Mesodermal cell (in vitro differentiated cells): ENCODE data around the gene MYCBPAP.
A peak's percentile ranks its signal among the peaks of the same experiment; 100 is the strongest.
"Not testable (repeated sequence)": the region's sequence is repeated elsewhere in the genome, so short reads cannot be mapped to it uniquely, and the experiment has no call there.

Source experiments
- H3K27ac ChIP-seq: 2 replicates; pipeline ENCODE4 v1.7.0; 2013; ENCODE audit warnings: mild to moderate bottlenecking, low read depth, low read length, moderate library complexity; ENCODE audit not compliant: severe bottlenecking
- H3K36me3 ChIP-seq: 2 replicates; pipeline ENCODE4 v1.7.1; 2013; ENCODE audit warnings: mild to moderate bottlenecking, low read length, moderate library complexity; ENCODE audit not compliant: control insufficient read depth, insufficient read depth
- H3K4me1 ChIP-seq: one replicate; pipeline ENCODE4 v1.7.1; 2013; ENCODE audit warnings: mild to moderate bottlenecking, low read length; ENCODE audit not compliant: insufficient read depth, control insufficient read depth, poor library complexity, severe bottlenecking
- H3K4me3 ChIP-seq: 2 replicates; pipeline ENCODE4 v1.7.0; 2013; ENCODE audit warnings: low read length, control low read depth, mild to moderate bottlenecking; ENCODE audit not compliant: insufficient read depth, poor library complexity, severe bottlenecking; ENCODE audit errors: extremely low read depth
- H3K9me3 ChIP-seq: 2 replicates; pipeline ENCODE4 v1.7.1; 2013; ENCODE audit warnings: mild to moderate bottlenecking, low read length, moderate library complexity; ENCODE audit not compliant: control insufficient read depth
- WGBS, 2 experiments: methylation state at CpG; one replicate each; pipeline ENCODE4 v1.1.5; 2013; ENCODE audit warnings: missing lambda C conversion rate in 2 of 2; ENCODE audit not compliant: insufficient coverage in 2 of 2; 5-methylcytosine and 5-hydroxymethylcytosine counted together

Gene MYCBPAP

GRCh38 chr17:50472761-50473161 is 35.5 kb upstream of the MYCBPAP start:
- not testable (repeated sequence) for H3K36me3 ChIP-seq, H3K4me1 ChIP-seq, H3K27ac ChIP-seq, H3K9me3 ChIP-seq, H3K4me3 ChIP-seq
- 92% methylated on average over 5 to 8 of the region's 13 CpGs for WGBS, 2 experiments

GRCh38 chr17:50473901-50474300 is 34.3 kb upstream of the MYCBPAP start:
- no peak overlapping the region for H3K4me3 ChIP-seq
- no peaks in the 10 kb centered on the region for H3K4me1 ChIP-seq
- no peak overlapping the region for H3K27ac ChIP-seq
- H3K36me3 ChIP-seq = no peaks in the 10 kb centered on the region
- 83 to 99% methylated on average over 3 to 9 of the region's 11 CpGs for WGBS, 2 experiments
- H3K9me3 ChIP-seq = no peaks in the 10 kb centered on the region

GRCh38 chr17:50474523-50474922 is 33.7 kb upstream of the MYCBPAP start:
- WGBS, 2 experiments = 92% methylated on average over 2 to 6 of the region's 6 CpGs
- no peaks in the 10 kb centered on the region for H3K4me1 ChIP-seq
- no peak overlapping the region for H3K27ac ChIP-seq
- H3K9me3 ChIP-seq = no peaks in the 10 kb centered on the region
- no peak overlapping the region for H3K4me3 ChIP-seq
- H3K36me3 ChIP-seq = no peaks in the 10 kb centered on the region

GRCh38 chr17:50475362-50475761 is 32.9 kb upstream of the MYCBPAP start:
- WGBS, 2 experiments = 91 to 92% methylated on average over 3 to 4 of the region's 4 CpGs
- Histone ChIP-seq H3K27ac (no peak overlapping the region), H3K4me1 (no peaks in the 10 kb centered on the region), H3K9me3 (no peaks in the 10 kb centered on the region), H3K36me3 (peaks cover 6% of the 10 kb centered on the region), H3K4me3 (no peak overlapping the region)

- not testable (repeated sequence) for H3K4me3 ChIP-seq, H3K36me3 ChIP-seq, H3K27ac ChIP-seq, H3K4me1 ChIP-seq, H3K9me3 ChIP-seq
- 42 to 83% methylated on average over 1 to 2 of the region's 33 CpGs for WGBS, 2 experiments
These were observed 32.3 kb upstream of the MYCBPAP start for GRCh38 chr17:50475775-50476544.

GRCh38 chr17:50476545-50477315 is 31.5 kb upstream of the MYCBPAP start:
- Histone ChIP-seq H3K9me3 (no peaks in the 10 kb centered on the region), H3K4me1 (no peaks in the 10 kb centered on the region), H3K27ac (no peak overlapping the region), H3K4me3 (no peak overlapping the region), H3K36me3 (peaks cover 9% of the 10 kb centered on the region)
- 85 to 88% methylated on average over 16 to 17 of the region's 18 CpGs for WGBS, 2 experiments

GRCh38 chr17:50477976-50478375 is 30.3 kb upstream of the MYCBPAP start:
- no peaks in the 10 kb centered on the region for H3K4me1 ChIP-seq
- WGBS, 2 experiments = 88 to 97% methylated on average over 4 to 5 of the region's 7 CpGs
- H3K27ac ChIP-seq = peak overlapping the region; percentile 78
- peak overlapping the region; percentile 77 for H3K4me3 ChIP-seq
- peaks cover 13% of the 10 kb centered on the region for H3K36me3 ChIP-seq
- no peaks in the 10 kb centered on the region for H3K9me3 ChIP-seq

GRCh38 chr17:50478391-50479381 is 29.6 kb upstream of the MYCBPAP start, which contains the start of gene RSAD1:
RSAD1 (plus strand) TSS chr17:50478860; CDS start chr17:50478885, 25 bp downstream.
- no peaks in the 10 kb centered on the region for H3K4me1 ChIP-seq
- peak within 1 kb of the TSS; percentile 77 for H3K4me3 ChIP-seq
- H3K36me3 ChIP-seq = peaks cover 20% of the 10 kb centered on the region
- WGBS, 2 experiments = 6% methylated on average over 60 to 67 of the region's 75 CpGs
- H3K27ac ChIP-seq = peak within 1 kb of the TSS; percentile 78
- H3K9me3 ChIP-seq = no peaks in the 10 kb centered on the region

- no peaks in the 10 kb centered on the region for H3K9me3 ChIP-seq
- peak overlapping the region; percentile 78 for H3K27ac ChIP-seq
- H3K36me3 ChIP-seq = peaks cover 29% of the 10 kb centered on the region
- 21 to 26% methylated on average over 10 to 16 of the region's 19 CpGs for WGBS, 2 experiments
- H3K4me3 ChIP-seq = peak overlapping the region; percentile 77
- no peaks in the 10 kb centered on the region for H3K4me1 ChIP-seq
These were observed 28.6 kb upstream of the MYCBPAP start for GRCh38 chr17:50479522-50480141.
